GM19193 (cell line): ENCODE measurements around the gene FAHD1.

Source experiments
- POLR2A ChIP-seq: IDR thresholded peaks from 4 replicates; pipeline ENCODE4 v1.6.1; 2011; ENCODE audit not compliant: insufficient read depth, insufficient read length; ENCODE audit errors: extremely low read depth

Gene FAHD1

GRCh38 chr16:1786242-1787055, 40.6 kb upstream of the FAHD1 start:
- no peak for TF ChIP-seq POLR2A

GRCh38 chr16:1787056-1787321, 40.0 kb upstream of the FAHD1 start:
- no peak for TF ChIP-seq POLR2A

- no peak for TF ChIP-seq POLR2A
Measured at GRCh38 chr16:1787322-1788094, 39.5 kb upstream of the FAHD1 start.

GRCh38 chr16:1788095-1788707, 38.8 kb upstream of the FAHD1 start:
- TF ChIP-seq POLR2A: no peak

- no peak for TF ChIP-seq POLR2A
Measured at GRCh38 chr16:1788708-1789100, 38.3 kb upstream of the FAHD1 start.

GRCh38 chr16:1789643-1790045, 37.4 kb upstream of the FAHD1 start:
- TF ChIP-seq POLR2A: no peak

GRCh38 chr16:1790261-1790610, 36.8 kb upstream of the FAHD1 start:
- no peak for TF ChIP-seq POLR2A

GRCh38 chr16:1790611-1791255, 36.3 kb upstream of the FAHD1 start:
- no peak for TF ChIP-seq POLR2A

- no peak for TF ChIP-seq POLR2A
Measured at GRCh38 chr16:1791256-1791942, 35.6 kb upstream of the FAHD1 start.

- TF ChIP-seq POLR2A: no peak
Measured at GRCh38 chr16:1791943-1792812, 34.8 kb upstream of the FAHD1 start.

- TF ChIP-seq POLR2A: no peak
Measured at GRCh38 chr16:1792836-1793577, 34.0 kb upstream of the FAHD1 start.

GRCh38 chr16:1793578-1794220, 33.3 kb upstream of the FAHD1 start, which contains the start of gene IGFALS:
TSS of gene IGFALS (minus strand) at chr16:1793705. CDS start at chr16:1793652, 53 bp downstream.
- no peak for TF ChIP-seq POLR2A
